DOHH2 (cell line): ENCODE measurements around the gene MUTYH.

Source experiments
- H3F3A ChIP-seq: fragments of 200-600 bp; sonication (generic), shearing (Covaris generic); 2 replicates; pipeline ENCODE4 v1.6.0; 2016; ENCODE audit warnings: antibody characterized with exemption, mild to moderate bottlenecking; ENCODE audit not compliant: control insufficient read depth, insufficient read depth
- H3K27ac ChIP-seq: fragments of 200-600 bp; sonication (generic); 2 replicates; pipeline ENCODE4 v1.5.1; 2014; ENCODE audit warnings: low read depth, mild to moderate bottlenecking, low read length, moderate library complexity
- H3K27me3 ChIP-seq: fragments of 200-600 bp; sonication (generic); 2 replicates; pipeline ENCODE4 v1.6.1; 2014; ENCODE audit warnings: mild to moderate bottlenecking, low read length, mixed read lengths; ENCODE audit not compliant: control insufficient read depth
- H3K36me3 ChIP-seq: fragments of 200-600 bp; sonication (generic); 2 replicates; pipeline ENCODE4 v1.6.1; 2014; ENCODE audit warnings: mild to moderate bottlenecking, low read length, moderate library complexity, mixed read lengths; ENCODE audit not compliant: control insufficient read depth
- H3K4me1 ChIP-seq: fragments of 200-600 bp; sonication (generic); 2 replicates; pipeline ENCODE4 v1.6.1; 2014; ENCODE audit warnings: mild to moderate bottlenecking, low read length, mixed read lengths; ENCODE audit not compliant: control insufficient read depth
- H3K4me2 ChIP-seq: fragments of 200-600 bp; sonication (generic); 2 replicates; pipeline ENCODE4 v1.6.0; 2014; ENCODE audit warnings: mild to moderate bottlenecking, low read length, moderate library complexity
- H3K4me3 ChIP-seq: fragments of 200-600 bp; sonication (generic); 2 replicates; pipeline ENCODE4 v1.5.1; 2014; ENCODE audit warnings: mild to moderate bottlenecking, low read length, mixed read lengths
- H3K79me2 ChIP-seq: fragments of 200-600 bp; sonication (generic); 2 replicates; pipeline ENCODE4 v1.6.1; 2014; ENCODE audit warnings: mild to moderate bottlenecking, low read length, mixed read lengths; ENCODE audit not compliant: control insufficient read depth
- H3K9me2 ChIP-seq: fragments of 200-600 bp; sonication (generic); replicated peaks from 2 replicates; pipeline ENCODE4 v1.6.1; 2014; ENCODE audit warnings: mild to moderate bottlenecking, low read length, mixed read lengths; ENCODE audit not compliant: control insufficient read depth
- H3K9me3 ChIP-seq: fragments of 200-600 bp; sonication (generic); 2 replicates; pipeline ENCODE4 v1.6.1; 2014; ENCODE audit warnings: antibody characterized with exemption, low read length, mixed read lengths; ENCODE audit not compliant: control insufficient read depth, insufficient read depth
- H4K20me1 ChIP-seq: fragments of 200-600 bp; sonication (generic); 2 replicates; pipeline ENCODE4 v1.6.0; 2014; ENCODE audit warnings: low read depth, mild to moderate bottlenecking, antibody characterized with exemption, low read length, moderate library complexity; ENCODE audit not compliant: control insufficient read depth, insufficient read depth
- CTCF ChIP-seq: fragments of 200-600 bp; sonication (generic); IDR thresholded peaks from one replicate; pipeline ENCODE4 v1.5.1; 2014; ENCODE audit warnings: antibody characterized with exemption, mild to moderate bottlenecking, low read depth, low read length; ENCODE audit not compliant: poor library complexity, severe bottlenecking
- EZH2phosphoT487 ChIP-seq: fragments of 200-600 bp; sonication (generic); IDR thresholded peaks from 2 replicates; pipeline ENCODE4 v1.6.1; 2017; ENCODE audit warnings: borderline replicate concordance, mild to moderate bottlenecking, antibody characterized with exemption, low read length, moderate library complexity, mixed read lengths

The MUTYH gene

GRCh38 chr1:45383191-45383590 lies 43.0 kb upstream of the MUTYH start:
- no peak overlapping the region for H3K4me3 ChIP-seq
- H3K9me2 ChIP-seq = no peaks in the 10 kb centered on the region
- no peak overlapping the region for H3K4me2 ChIP-seq
- no peaks in the 10 kb centered on the region for H3K9me3 ChIP-seq
- no peak overlapping the region for H3K27ac ChIP-seq
- no peaks in the 10 kb centered on the region for H3K79me2 ChIP-seq
- no peaks in the 10 kb centered on the region for H3K27me3 ChIP-seq
- no peaks in the 10 kb centered on the region for H3F3A ChIP-seq
- H3K36me3 ChIP-seq = no peaks in the 10 kb centered on the region
- no peak for TF ChIP-seq CTCF
- TF ChIP-seq EZH2phosphoT487 = no peak
- no peaks in the 10 kb centered on the region for H4K20me1 ChIP-seq
- no peaks in the 10 kb centered on the region for H3K4me1 ChIP-seq

- no peaks in the 10 kb centered on the region for H3K9me3 ChIP-seq
- H3K4me1 ChIP-seq = no peaks in the 10 kb centered on the region
- no peaks in the 10 kb centered on the region for H3K27me3 ChIP-seq
- H3F3A ChIP-seq = no peaks in the 10 kb centered on the region
- no peaks in the 10 kb centered on the region for H3K79me2 ChIP-seq
- H3K27ac ChIP-seq = no peak overlapping the region
- H3K36me3 ChIP-seq = no peaks in the 10 kb centered on the region
- TF ChIP-seq CTCF = no peak
- TF ChIP-seq EZH2phosphoT487 = no peak
- no peaks in the 10 kb centered on the region for H4K20me1 ChIP-seq
- no peak overlapping the region for H3K4me3 ChIP-seq
- H3K9me2 ChIP-seq = no peaks in the 10 kb centered on the region
- H3K4me2 ChIP-seq = no peak overlapping the region
These were observed 41.0 kb upstream of the MUTYH start for GRCh38 chr1:45381243-45381642.

GRCh38 chr1:45380730-45381129 lies 40.5 kb upstream of the MUTYH start:
- no peak overlapping the region for H3K4me2 ChIP-seq
- no peaks in the 10 kb centered on the region for H3K36me3 ChIP-seq
- H3K4me3 ChIP-seq = no peak overlapping the region
- H3K4me1 ChIP-seq = no peaks in the 10 kb centered on the region
- no peaks in the 10 kb centered on the region for H3K9me2 ChIP-seq
- no peak overlapping the region for H3K27ac ChIP-seq
- no peaks in the 10 kb centered on the region for H4K20me1 ChIP-seq
- H3K9me3 ChIP-seq = no peaks in the 10 kb centered on the region
- TF ChIP-seq EZH2phosphoT487 (no peak), CTCF (no peak)
- H3F3A ChIP-seq = no peaks in the 10 kb centered on the region
- H3K27me3 ChIP-seq = no peaks in the 10 kb centered on the region
- H3K79me2 ChIP-seq = no peaks in the 10 kb centered on the region

GRCh38 chr1:45380125-45380524 lies 39.9 kb upstream of the MUTYH start:
- no peak for TF ChIP-seq CTCF
- TF ChIP-seq EZH2phosphoT487 = no peak
- Histone ChIP-seq H3K79me2 (no peaks in the 10 kb centered on the region), H3K4me1 (peaks cover 4% of the 10 kb centered on the region; the same call in 1 of the 2 replicates), H3K27me3 (no peaks in the 10 kb centered on the region), H3K9me3 (no peaks in the 10 kb centered on the region), H3K4me2 (no peak overlapping the region), H3K9me2 (no peaks in the 10 kb centered on the region), H3K27ac (no peak overlapping the region), H4K20me1 (no peaks in the 10 kb centered on the region), H3K4me3 (no peak overlapping the region), H3K36me3 (no peaks in the 10 kb centered on the region), H3F3A (no peaks in the 10 kb centered on the region)
